K562 (cell line): ENCODE results near the gene FAM9B. TPM values are rescaled to one million over a fixed set of nuclear protein-coding genes. Genes with fewer than 3 reads are reported as not detected.

Experiments
- KDM5B ChIP-seq: fragments of 200-600 bp; sonication (generic); IDR thresholded peaks from 2 replicates; pipeline ENCODE4 v1.6.1; 2012; ENCODE audit warnings: low read depth, mild to moderate bottlenecking, moderate library complexity, low read length, control low read depth, inconsistent platforms; ENCODE audit not compliant: insufficient replicate concordance
- MYNN ChIP-seq, 2 experiments: sonication (generic); formaldehyde crosslinking in 1 of 2; IDR thresholded peaks; 2 replicates each; pipeline versions ENCODE4 v1.5.0 to v1.6.1; 2016 to 2020; ENCODE audit warnings: antibody characterized with exemption in 1 of 2, missing genetic modification reagents in 1 of 2
- polyA plus RNA-seq, 8 experiments: library from polyadenylated mRNA; depleted of rRNA in 4 of 8; stranded (reverse) in 5 of 8; unstranded in 3 of 8; fragments of >200 nt; fragmentation: Nextera tagmentation in 2 of 8; fragmentation: Illumina TruSeq in 1 of 8; extraction: Ambion mirVana in 2 of 8; extraction: Trizol in 1 of 8; gene quantifications; 2 replicates each; pipeline versions ENCODE4 v1.2.1 to v1.2.3, GENCODE V29; 2011 to 2014; ENCODE audit warnings: inconsistent platforms in 1 of 8, missing spikeins in 1 of 8
- total RNA-seq, 7 experiments: library from RNA; depleted of rRNA in 6 of 7; stranded (reverse); fragments of >200 nt in 6 of 7; fragmentation: Illumina TruSeq in 2 of 7; extraction: Trizol in 2 of 7; gene quantifications; 2 replicates each; pipeline versions ENCODE4 v1.2.1 to v1.2.3, GENCODE V29; 2011 to 2021; ENCODE audit warnings: low replicate concordance in 1 of 7

Gene FAM9B
- total and polyA plus RNA-seq, 9 of the 15 experiments (the other 6 are each of a cell fraction or from before 2014, with no cell fraction given) = 0.53 to 4.6 (median 3.2) TPM

DNA sequence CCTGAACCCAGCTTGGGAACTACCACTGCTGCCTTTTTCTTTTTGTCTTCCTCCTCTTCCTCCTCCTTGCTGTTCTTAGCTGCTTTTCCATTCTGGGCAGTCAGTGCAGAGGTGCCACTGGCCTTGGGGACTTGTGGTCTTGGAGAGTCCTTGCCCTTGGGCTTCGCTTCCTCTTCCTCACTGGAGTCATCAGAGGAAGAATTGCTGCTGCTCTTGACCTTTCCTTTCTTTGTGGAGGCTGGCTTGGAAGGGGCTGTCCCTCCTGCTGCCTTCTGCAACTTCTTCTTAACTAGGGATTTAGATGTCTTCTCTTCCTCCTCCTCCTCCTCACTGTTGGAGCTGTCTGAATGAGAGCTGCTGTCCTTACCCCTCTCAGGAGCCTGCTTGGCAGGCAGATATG lies 53.2 kb downstream of the FAM9B start (continued):
- TF ChIP-seq MYNN (IDR thresholded peaks at IDR 0.05) (no peak), MYNN (CRISPR knock-in tag; IDR thresholded peaks at IDR 0.05) (no peak), KDM5B (no peak)
- TF ChIP-seq, all 486 proteins: peak for 0

Other genes with a start within 250 kb of the FAM9B start
- gene FAM9A, start 232.7 kb downstream of the FAM9B start, total RNA-seq (2014; rRNA removed) = not detected in 2 replicates
- gene FAM9A, start 232.7 kb downstream of the FAM9B start, total RNA-seq (2014; rRNA removed; fragmentation: Illumina TruSeq; extraction: Trizol) = not detected in 2 replicates
- gene FAM9A, start 232.7 kb downstream of the FAM9B start, total RNA-seq (2015; rRNA removed; fragmentation: Illumina TruSeq; extraction: Trizol) = not detected in 2 replicates
- not detected in 2 replicates for gene FAM9A, start 232.7 kb downstream of the FAM9B start, total RNA-seq (2021)
- gene FAM9A, start 232.7 kb downstream of the FAM9B start, polyA plus RNA-seq (2011; rRNA removed) = not detected in 2 replicates
- gene FAM9A, start 232.7 kb downstream of the FAM9B start, polyA plus RNA-seq (2014; fragmentation: Illumina TruSeq; extraction: Trizol) = 0.07 TPM in 1 of 2 replicates, not detected in the other
- not detected for gene FAM9A, start 232.7 kb downstream of the FAM9B start, polyA plus RNA-seq (2014; fragmentation: Nextera tagmentation; extraction: Ambion mirVana)
- gene FAM9A, start 232.7 kb downstream of the FAM9B start, polyA plus RNA-seq (2014; rRNA removed) = not detected in 2 replicates